Measurements from ENCODE around the gene RNF41.

Gene RNF41

GRCh38 chr12:56224954-56225353 lies 3.2 kb upstream of the RNF41 start:
- Histone ChIP-seq H3K27ac (no peak overlapping the region), H3K36me3 (peaks cover 3% of the 10 kb centered on the region; the same call in 1 of the 2 replicates), H3K27me3 (ENCODE audit: insufficient read depth, low read depth, severe bottlenecking) (no peaks in the 10 kb centered on the region), H3K4me3 (ENCODE audit: low read depth, low read length) (peak overlapping the region; percentile 53), H3K9me3 (ENCODE audit: severe bottlenecking) (no peaks in the 10 kb centered on the region)
- TF ChIP-seq, protein P1, sequence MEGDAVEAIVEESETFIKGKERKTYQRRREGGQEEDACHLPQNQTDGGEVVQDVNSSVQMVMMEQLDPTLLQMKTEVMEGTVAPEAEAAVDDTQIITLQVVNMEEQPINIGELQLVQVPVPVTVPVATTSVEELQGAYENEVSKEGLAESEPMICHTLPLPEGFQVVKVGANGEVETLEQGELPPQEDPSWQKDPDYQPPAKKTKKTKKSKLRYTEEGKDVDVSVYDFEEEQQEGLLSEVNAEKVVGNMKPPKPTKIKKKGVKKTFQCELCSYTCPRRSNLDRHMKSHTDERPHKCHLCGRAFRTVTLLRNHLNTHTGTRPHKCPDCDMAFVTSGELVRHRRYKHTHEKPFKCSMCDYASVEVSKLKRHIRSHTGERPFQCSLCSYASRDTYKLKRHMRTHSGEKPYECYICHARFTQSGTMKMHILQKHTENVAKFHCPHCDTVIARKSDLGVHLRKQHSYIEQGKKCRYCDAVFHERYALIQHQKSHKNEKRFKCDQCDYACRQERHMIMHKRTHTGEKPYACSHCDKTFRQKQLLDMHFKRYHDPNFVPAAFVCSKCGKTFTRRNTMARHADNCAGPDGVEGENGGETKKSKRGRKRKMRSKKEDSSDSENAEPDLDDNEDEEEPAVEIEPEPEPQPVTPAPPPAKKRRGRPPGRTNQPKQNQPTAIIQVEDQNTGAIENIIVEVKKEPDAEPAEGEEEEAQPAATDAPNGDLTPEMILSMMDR (IDR thresholded peaks at IDR 0.05; ENCODE audit: low read depth, low read length) = no peak
- no peak for DNase-seq

GRCh38 chr12:56224102-56224701 lies 2.5 kb upstream of the RNF41 start, which contains the start of gene NABP2:
Gene NABP2 (plus strand): TSS chr12:56224342. CDS start chr12:56224857, 515 bp downstream.
- peak within 1 kb of the TSS; percentile 85 for H3K27ac ChIP-seq
- H3K9me3 ChIP-seq (ENCODE audit: severe bottlenecking) = no peaks in the 10 kb centered on the region
- no peaks in the 10 kb centered on the region for H3K27me3 ChIP-seq (ENCODE audit: insufficient read depth, low read depth, severe bottlenecking)
- peaks cover 2% of the 10 kb centered on the region; the same call in 1 of the 2 replicates for H3K36me3 ChIP-seq
- H3K4me3 ChIP-seq (ENCODE audit: low read depth, low read length) = peak within 1 kb of the TSS; percentile 53
- TF ChIP-seq, protein P1 (IDR thresholded peaks at IDR 0.05; ENCODE audit: low read depth, low read length) = peak; percentile 55
- DNase-seq = peak; percentile 94

- Histone ChIP-seq H3K36me3 (no peaks in the 10 kb centered on the region; the same call in 1 of the 2 replicates), H3K27me3 (ENCODE audit: insufficient read depth, low read depth, severe bottlenecking) (no peaks in the 10 kb centered on the region), H3K27ac (peak overlapping the region; percentile 85), H3K4me3 (ENCODE audit: low read depth, low read length) (no peak overlapping the region), H3K9me3 (ENCODE audit: severe bottlenecking) (no peaks in the 10 kb centered on the region)
- TF ChIP-seq, protein P1 (IDR thresholded peaks at IDR 0.05; ENCODE audit: low read depth, low read length) = no peak
- DNase-seq = no peak
These were observed 1.9 kb upstream of the RNF41 start for GRCh38 chr12:56223571-56224101.

- Histone ChIP-seq H3K36me3 (no peaks in the 10 kb centered on the region; the same call in 1 of the 2 replicates), H3K4me3 (ENCODE audit: low read depth, low read length) (peak overlapping the region; percentile 67), H3K9me3 (ENCODE audit: severe bottlenecking) (no peaks in the 10 kb centered on the region), H3K27me3 (ENCODE audit: insufficient read depth, low read depth, severe bottlenecking) (no peaks in the 10 kb centered on the region), H3K27ac (peak overlapping the region; percentile 85)
- no peak for DNase-seq
- TF ChIP-seq, protein P1 (IDR thresholded peaks at IDR 0.05; ENCODE audit: low read depth, low read length) = no peak
These were observed 791 bp upstream of the RNF41 start for GRCh38 chr12:56222531-56222895.

DNA sequence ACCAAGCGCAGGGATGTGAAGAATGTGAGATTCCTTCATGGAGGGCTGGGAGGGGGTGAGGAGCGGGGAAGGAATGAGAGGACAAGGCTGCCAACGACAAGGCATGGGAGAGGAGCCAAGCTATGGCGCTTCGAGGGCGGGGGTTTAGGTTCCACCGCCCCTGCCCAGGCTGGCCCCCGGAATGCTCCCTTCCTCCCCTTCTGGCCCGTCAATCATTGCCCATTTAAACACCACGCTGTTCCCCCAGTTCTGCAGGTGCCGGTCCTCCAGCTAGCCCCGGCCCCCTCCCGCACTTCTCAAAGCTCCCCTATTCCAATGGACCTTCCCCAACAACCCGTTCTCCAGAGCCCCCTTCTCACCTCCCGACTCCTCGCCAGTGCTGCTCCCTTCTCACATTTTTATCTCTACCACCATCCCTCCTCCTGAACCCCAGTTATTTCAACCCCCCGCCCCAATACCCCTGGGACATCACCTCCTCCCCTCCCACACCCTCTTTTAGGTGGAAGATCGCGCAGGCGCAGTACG lies 428 bp downstream of the RNF41 start:
- DNase-seq = no peak
- Histone ChIP-seq H3K4me3 (ENCODE audit: low read depth, low read length) (peak overlapping the region; percentile 67), H3K27ac (peak overlapping the region; percentile 85), H3K27me3 (ENCODE audit: insufficient read depth, low read depth, severe bottlenecking) (no peaks in the 10 kb centered on the region), H3K9me3 (ENCODE audit: severe bottlenecking) (no peaks in the 10 kb centered on the region), H3K36me3 (peaks cover 4% of the 10 kb centered on the region)
- TF ChIP-seq, protein P1 (IDR thresholded peaks at IDR 0.05; ENCODE audit: low read depth, low read length) = no peak
